Adipocyte (in vitro differentiated cells): ENCODE measurements around the gene TSPY2.
"Not testable (repeated sequence)": the region's sequence is repeated elsewhere in the genome, so short reads cannot be mapped to it uniquely, and the experiment has no call there.

Source experiments
- DNase-seq: peaks from one replicate; pipeline ENCODE4 v3.0.0-alpha.2; 2015; ENCODE audit warnings: low read depth
- H3K27me3 ChIP-seq: replicated peaks from 2 replicates; pipeline ENCODE4 v1.7.0; 2013; ENCODE audit warnings: mild to moderate bottlenecking, low read length, moderate library complexity; ENCODE audit not compliant: control insufficient read depth, insufficient read depth
- H3K36me3 ChIP-seq: 2 replicates; pipeline ENCODE4 v1.7.0; 2013; ENCODE audit warnings: low read length, mild to moderate bottlenecking, moderate library complexity; ENCODE audit not compliant: control insufficient read depth, insufficient read depth, severe bottlenecking
- H3K4me1 ChIP-seq: 2 replicates; pipeline ENCODE4 v1.7.0; 2013; ENCODE audit warnings: mild to moderate bottlenecking, low read length, moderate library complexity; ENCODE audit not compliant: control insufficient read depth, insufficient read depth
- H3K4me3 ChIP-seq: 2 replicates; pipeline ENCODE4 v1.7.0; 2013; ENCODE audit warnings: mild to moderate bottlenecking, low read length, moderate library complexity
- H3K9ac ChIP-seq: 2 replicates; pipeline ENCODE4 v1.7.0; 2013; ENCODE audit warnings: mild to moderate bottlenecking, low read length, moderate library complexity
- H3K9me3 ChIP-seq: 2 replicates; pipeline ENCODE4 v1.7.0; 2013; ENCODE audit warnings: mild to moderate bottlenecking, low read length, moderate library complexity; ENCODE audit not compliant: control insufficient read depth

TSPY2 gene, protein sequence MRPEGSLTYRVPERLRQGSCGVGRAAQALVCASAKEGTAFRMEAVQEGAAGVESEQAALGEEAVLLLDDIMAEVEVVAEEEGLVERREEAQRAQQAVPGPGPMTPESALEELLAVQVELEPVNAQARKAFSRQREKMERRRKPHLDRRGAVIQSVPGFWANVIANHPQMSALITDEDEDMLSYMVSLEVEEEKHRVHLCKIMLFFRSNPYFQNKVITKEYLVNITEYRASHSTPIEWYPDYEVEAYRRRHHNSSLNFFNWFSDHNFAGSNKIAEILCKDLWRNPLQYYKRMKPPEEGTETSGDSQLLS

DNA sequence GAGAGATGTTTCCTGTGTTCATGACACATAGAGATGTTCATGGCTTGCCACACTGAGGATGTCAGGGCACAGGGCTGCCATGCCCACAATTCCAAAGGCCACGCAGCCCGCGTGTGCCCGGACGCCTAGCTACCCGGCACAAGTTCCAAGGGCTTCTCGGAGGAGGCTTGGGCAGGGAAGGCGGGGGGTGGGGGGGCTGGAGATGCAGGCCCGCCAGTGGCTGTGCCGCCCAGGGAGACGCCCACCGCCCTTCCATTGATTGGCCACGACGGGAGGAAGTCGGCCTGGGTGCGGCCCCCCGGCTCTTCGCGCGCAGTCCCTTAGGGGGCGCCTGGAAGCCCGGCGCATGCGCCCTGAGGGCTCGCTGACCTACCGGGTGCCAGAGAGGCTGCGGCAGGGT, at the start of gene TSPY2:
Gene TSPY2 (plus strand): TSS at position 301 of the 400 bp plus-strand sequence. CDS start 46 bp downstream, at position 347.
- H3K4me1 ChIP-seq, H3K36me3 ChIP-seq, H3K9ac ChIP-seq, H3K9me3 ChIP-seq, H3K4me3 ChIP-seq, H3K27me3 ChIP-seq, DNase-seq: not testable (repeated sequence)

DNA sequence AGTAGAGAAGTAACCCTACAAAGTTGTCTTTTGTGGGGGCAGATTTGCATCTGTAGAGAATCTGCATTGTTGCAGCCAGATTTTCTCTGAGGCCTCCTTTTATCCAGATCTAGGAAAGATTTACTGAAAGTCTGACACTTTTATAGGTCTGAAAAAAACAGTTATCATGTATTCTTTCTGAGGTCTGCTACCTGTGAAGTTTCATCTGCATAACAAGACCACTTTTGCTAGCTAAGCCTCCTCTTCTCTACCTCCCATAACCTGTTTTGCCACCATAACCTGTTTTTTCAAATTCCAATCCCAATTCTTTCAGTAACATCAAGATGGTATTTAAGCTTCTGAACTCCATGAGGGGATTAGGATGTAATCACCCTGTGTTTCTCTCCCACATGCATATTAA, 36.5 kb upstream of the TSPY2 start:
- DNase-seq, H3K9me3 ChIP-seq, H3K27me3 ChIP-seq, H3K9ac ChIP-seq, H3K36me3 ChIP-seq, H3K4me1 ChIP-seq, H3K4me3 ChIP-seq: not testable (repeated sequence)

DNA sequence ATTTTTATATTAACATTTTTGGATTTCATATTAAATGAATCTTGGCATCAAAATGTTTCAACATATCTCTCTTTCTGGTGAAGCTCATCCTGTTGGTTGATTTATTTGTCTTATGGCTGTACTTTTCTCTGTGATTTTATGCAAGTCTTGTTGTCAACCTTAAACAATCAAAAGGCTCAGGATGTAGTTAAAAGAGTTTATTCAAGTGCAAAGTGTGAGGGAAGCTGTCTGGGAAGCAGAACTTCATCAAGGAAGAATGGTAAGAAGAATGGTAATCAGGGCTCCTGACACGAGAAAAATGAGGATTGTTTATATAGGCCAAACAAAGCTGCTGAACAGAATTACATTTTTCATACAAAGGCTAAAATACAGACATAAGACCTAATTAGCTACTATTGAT, 29.0 kb upstream of the TSPY2 start:
- not testable (repeated sequence) for H3K27me3 ChIP-seq, H3K9ac ChIP-seq, H3K4me1 ChIP-seq, H3K36me3 ChIP-seq, DNase-seq, H3K9me3 ChIP-seq, H3K4me3 ChIP-seq

DNA sequence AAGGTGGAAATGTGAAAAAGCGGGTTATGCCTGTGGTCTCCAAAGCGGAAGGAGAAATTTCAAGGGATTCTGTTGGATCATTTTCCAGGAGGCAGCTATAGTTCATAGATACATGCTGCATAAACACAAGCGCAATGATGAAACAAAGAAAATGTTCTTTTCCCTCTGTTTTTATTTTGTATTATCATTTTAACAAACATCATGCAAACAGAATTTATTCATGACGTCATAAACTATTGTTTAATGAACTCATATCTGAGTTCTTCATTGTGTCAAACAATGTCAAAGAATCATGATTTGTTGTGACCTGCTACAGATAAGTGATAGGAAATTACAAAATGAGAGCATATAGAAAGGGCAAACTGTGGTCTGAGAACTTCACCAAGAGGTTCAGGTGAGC, 23.8 kb downstream of the TSPY2 start:
- not testable (repeated sequence) for DNase-seq, H3K4me1 ChIP-seq, H3K9ac ChIP-seq, H3K36me3 ChIP-seq, H3K9me3 ChIP-seq, H3K4me3 ChIP-seq, H3K27me3 ChIP-seq
